HepG2 (cell line): ENCODE results near the gene BTBD7. TPM values are rescaled to one million over a fixed set of nuclear protein-coding genes. Genes with fewer than 3 reads are reported as not detected.

Experiments
- DPF2 ChIP-seq: sonication (generic); formaldehyde crosslinking; IDR thresholded peaks from 2 replicates; pipeline ENCODE4 v1.4.0; 2020; ENCODE audit warnings: mild to moderate bottlenecking, low read depth, missing genetic modification reagents, borderline replicate concordance
- HDAC6 ChIP-seq: fragments of 200-600 bp; sonication (generic); IDR thresholded peaks from 2 replicates; pipeline ENCODE4 v1.7.0; 2017; ENCODE audit warnings: mild to moderate bottlenecking, antibody characterized with exemption, low read length, low read depth
- HOXA9 ChIP-seq: sonication (generic); formaldehyde crosslinking; IDR thresholded peaks from 2 replicates; pipeline ENCODE4 v1.8.1; 2022; ENCODE audit warnings: missing genetic modification reagents, mild to moderate bottlenecking, moderate library complexity, borderline replicate concordance
- JUNB ChIP-seq: sonication (generic); formaldehyde crosslinking; IDR thresholded peaks from 2 replicates; pipeline ENCODE4 v1.8.0; 2022; ENCODE audit warnings: missing genetic modification reagents, mild to moderate bottlenecking, borderline replicate concordance
- KAT7 ChIP-seq: IDR thresholded peaks from 2 replicates; pipeline ENCODE4 v1.6.1; 2018; ENCODE audit warnings: borderline replicate concordance, missing compliant biosample characterization
- MBD4 ChIP-seq: IDR thresholded peaks from 2 replicates; pipeline ENCODE4 v1.6.1; 2012; ENCODE audit warnings: low read length, inconsistent platforms, borderline replicate concordance
- POLR2AphosphoS5 ChIP-seq: IDR thresholded peaks from 2 replicates; pipeline ENCODE4 v1.6.1; 2012; ENCODE audit warnings: low read depth, low read length
- SMARCE1 ChIP-seq: fragments of 450-650 bp; IDR thresholded peaks from 2 replicates; pipeline ENCODE4 v1.6.1; 2017; ENCODE audit warnings: borderline replicate concordance
- SNAPC5 ChIP-seq: sonication (generic); formaldehyde crosslinking; IDR thresholded peaks from 2 replicates; pipeline ENCODE4 v1.8.1; 2023; ENCODE audit warnings: mild to moderate bottlenecking, missing genetic modification reagents, borderline replicate concordance
- SP140L ChIP-seq: sonication (generic); formaldehyde crosslinking; IDR thresholded peaks from 2 replicates; pipeline ENCODE4 v1.4.0; 2020; ENCODE audit warnings: missing genetic modification reagents, borderline replicate concordance
- SP2 ChIP-seq: sonication (generic); formaldehyde crosslinking; IDR thresholded peaks from 2 replicates; pipeline ENCODE4 v1.5.1; 2020; ENCODE audit warnings: mild to moderate bottlenecking, missing genetic modification reagents
- ZBTB7A ChIP-seq: sonication (generic); formaldehyde crosslinking; IDR thresholded peaks from 2 replicates; pipeline ENCODE4 v1.8.0; 2022; ENCODE audit warnings: mild to moderate bottlenecking, missing genetic modification reagents
- ZFP82 ChIP-seq: sonication (generic); formaldehyde crosslinking; IDR thresholded peaks from 2 replicates; pipeline ENCODE4 v1.5.1; 2020; ENCODE audit warnings: mild to moderate bottlenecking, missing genetic modification reagents, borderline replicate concordance
- ZHX2 ChIP-seq, 2 experiments: sonication (generic) in 1 of 2; formaldehyde crosslinking in 1 of 2; IDR thresholded peaks; 2 replicates each; pipeline versions ENCODE4 v1.6.1 to v1.9.0; 2014 to 2022; ENCODE audit warnings: antibody characterized with exemption in 1 of 2, borderline replicate concordance in 1 of 2, inconsistent platforms in 1 of 2, low read depth in 1 of 2, missing genetic modification reagents in 1 of 2
- ZNF136 ChIP-seq: sonication (generic); formaldehyde crosslinking; IDR thresholded peaks from 2 replicates; pipeline ENCODE4 v1.8.1; 2022; ENCODE audit warnings: low read depth, mild to moderate bottlenecking, moderate library complexity, missing genetic modification reagents
- ZNF230 ChIP-seq: sonication (generic); formaldehyde crosslinking; IDR thresholded peaks from 2 replicates; pipeline ENCODE4 v1.4.0; 2020; ENCODE audit warnings: mild to moderate bottlenecking, missing genetic modification reagents
- ZNF34 ChIP-seq: sonication (generic); formaldehyde crosslinking; IDR thresholded peaks from 2 replicates; pipeline ENCODE4 v1.4.0; 2020; ENCODE audit warnings: mild to moderate bottlenecking, missing genetic modification reagents, borderline replicate concordance
- ZNF672 ChIP-seq: sonication (generic); formaldehyde crosslinking; IDR thresholded peaks from 2 replicates; pipeline ENCODE4 v1.8.1; 2022; ENCODE audit warnings: missing genetic modification reagents
- ZNF792 ChIP-seq: IDR thresholded peaks from 2 replicates; pipeline ENCODE4 v1.6.1; 2016
- ZSCAN12 ChIP-seq: sonication (generic); formaldehyde crosslinking; IDR thresholded peaks from 2 replicates; pipeline ENCODE4 v1.9.0; 2021; ENCODE audit warnings: mild to moderate bottlenecking, missing genetic modification reagents
- polyA plus RNA-seq, 8 experiments: library from polyadenylated mRNA; depleted of rRNA in 3 of 8; stranded (reverse) in 7 of 8; unstranded in 1 of 8; fragments of >200 nt; fragmentation: Illumina TruSeq in 4 of 8; extraction: Trizol in 4 of 8; gene quantifications; 2 replicates each; pipeline versions ENCODE4 v1.2.1 to v1.2.3, GENCODE V29; 2011 to 2016; ENCODE audit warnings: low read depth in 4 of 8, missing spikeins in 1 of 8, mixed read lengths in 1 of 8; ENCODE audit not compliant: insufficient read depth in 1 of 8
- total RNA-seq, 5 experiments: library from RNA; depleted of rRNA; stranded (reverse); fragments of >200 nt; fragmentation: Illumina TruSeq; extraction: Trizol; gene quantifications; 2 replicates each; pipeline ENCODE4 v1.2.3, GENCODE V29; 2016; ENCODE audit warnings: low read depth in 1 of 5
- TF ChIP-seq, protein P1 (sequence below): sonication (generic); formaldehyde crosslinking; IDR thresholded peaks from 2 replicates; pipeline ENCODE4 v1.8.0; 2022; ENCODE audit warnings: mild to moderate bottlenecking, missing genetic modification reagents; ENCODE audit not compliant: insufficient replicate concordance

Gene BTBD7
- total and polyA plus RNA-seq, 2 of the 13 experiments (the other 11 are each of a cell fraction or from before 2014, with no cell fraction given): 11.6 to 15.2 TPM

- TF ChIP-seq, protein P1, sequence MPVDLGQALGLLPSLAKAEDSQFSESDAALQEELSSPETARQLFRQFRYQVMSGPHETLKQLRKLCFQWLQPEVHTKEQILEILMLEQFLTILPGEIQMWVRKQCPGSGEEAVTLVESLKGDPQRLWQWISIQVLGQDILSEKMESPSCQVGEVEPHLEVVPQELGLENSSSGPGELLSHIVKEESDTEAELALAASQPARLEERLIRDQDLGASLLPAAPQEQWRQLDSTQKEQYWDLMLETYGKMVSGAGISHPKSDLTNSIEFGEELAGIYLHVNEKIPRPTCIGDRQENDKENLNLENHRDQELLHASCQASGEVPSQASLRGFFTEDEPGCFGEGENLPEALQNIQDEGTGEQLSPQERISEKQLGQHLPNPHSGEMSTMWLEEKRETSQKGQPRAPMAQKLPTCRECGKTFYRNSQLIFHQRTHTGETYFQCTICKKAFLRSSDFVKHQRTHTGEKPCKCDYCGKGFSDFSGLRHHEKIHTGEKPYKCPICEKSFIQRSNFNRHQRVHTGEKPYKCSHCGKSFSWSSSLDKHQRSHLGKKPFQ (CRISPR knock-in tag): peak; percentile 55
- TF ChIP-seq ZNF230 (CRISPR knock-in tag) (no peak; the same call in 1 of the 2 replicates), SMARCE1 (no peak), DPF2 (CRISPR knock-in tag) (no peak), ZNF672 (CRISPR knock-in tag) (no peak), ZSCAN12 (no peak), JUNB (CRISPR knock-in tag) (no peak), SP140L (CRISPR knock-in tag) (peak; percentile 44; the same call in 1 of the 2 replicates), ZNF34 (CRISPR knock-in tag) (no peak), SP2 (CRISPR knock-in tag) (peak; percentile 87), ZFP82 (CRISPR knock-in tag) (peak; percentile 88; the same call in 1 of the 2 replicates), HOXA9 (CRISPR knock-in tag) (peak; percentile 76; the same call in 1 of the 2 replicates), ZNF136 (CRISPR knock-in tag) (0 out of 2 replicates have a peak, but pooled peaks have one; percentile 77), KAT7 (CRISPR knock-in tag) (peak; percentile 68; the same call in 1 of the 2 replicates), MBD4 (no peak), ZBTB7A (CRISPR knock-in tag) (no peak), ZNF792 (peak; percentile 71; the same call in 1 of the 2 replicates), POLR2AphosphoS5 (peak; percentile 84), ZHX2 (IDR thresholded peaks at IDR 0.05; ENCODE audit: low read depth) (0 out of 2 replicates have a peak, but pooled peaks have one; percentile 26), ZHX2 (CRISPR knock-in tag; IDR thresholded peaks at IDR 0.05; ENCODE audit: borderline replicate concordance) (no peak; the same call in 1 of the 2 replicates), SNAPC5 (no peak; the same call in 1 of the 2 replicates), HDAC6 (no peak)
Measured at GRCh38 chr14:93206793-93207467, 125.9 kb downstream of the BTBD7 start, which contains the start of the genes GON7 and UBR7 (continued).
